Activated CD4-positive, CD25-positive, alpha-beta regulatory T cell treated with anti-CD3 and anti-CD28 coated beads, Interleukin-2, amount 50 U/mL, for 16 hours (primary cell): ENCODE results near the gene METTL26.

ENCODE experiments used
- DNase-seq: peaks from one replicate; pipeline ENCODE4 v3.0.0-alpha.2; 2020; ENCODE audit warnings: low read depth, low spot score

METTL26 gene

GRCh38 chr16:674968-675883 lies 39.1 kb upstream of the METTL26 start, which contains the start of gene RHBDL1:
TSS of gene RHBDL1 (plus strand) at chr16:675671. CDS start at chr16:675791, 120 bp downstream.
- DNase-seq: no peak

- no peak for DNase-seq
Observed at GRCh38 chr16:674214-674881, 38.2 kb upstream of the METTL26 start.

GRCh38 chr16:673399-673991 lies 37.4 kb upstream of the METTL26 start:
- no peak for DNase-seq

- DNase-seq: no peak
Observed at GRCh38 chr16:672851-673250, 36.7 kb upstream of the METTL26 start.

- DNase-seq: no peak
Observed at GRCh38 chr16:672371-672770, 36.3 kb upstream of the METTL26 start.

GRCh38 chr16:671353-672131 lies 35.4 kb upstream of the METTL26 start:
- no peak for DNase-seq

- DNase-seq: no peak
Observed at GRCh38 chr16:670485-671352, 34.6 kb upstream of the METTL26 start.

GRCh38 chr16:669666-670065 lies 33.6 kb upstream of the METTL26 start:
- DNase-seq: no peak

GRCh38 chr16:668519-669171 lies 32.5 kb upstream of the METTL26 start:
- DNase-seq: no peak

- DNase-seq: peak; percentile 86
Observed at GRCh38 chr16:667780-668518, 31.8 kb upstream of the METTL26 start, which contains the start of gene RHOT2. TSS of gene RHOT2 (plus strand) at chr16:668132. CDS start at chr16:668200, 68 bp downstream.

GRCh38 chr16:667113-667779 lies 31.1 kb upstream of the METTL26 start:
- no peak for DNase-seq

GRCh38 chr16:666572-666971 lies 30.5 kb upstream of the METTL26 start:
- no peak for DNase-seq

- no peak for DNase-seq
Observed at GRCh38 chr16:662597-662996, 26.5 kb upstream of the METTL26 start.

- DNase-seq: no peak
Observed at GRCh38 chr16:662095-662494, 26.0 kb upstream of the METTL26 start.

- DNase-seq: no peak
Observed at GRCh38 chr16:661184-661821, 25.2 kb upstream of the METTL26 start.

- DNase-seq: no peak
Observed at GRCh38 chr16:660459-661183, 24.5 kb upstream of the METTL26 start.

- DNase-seq: no peak
Observed at GRCh38 chr16:660132-660458, 24.0 kb upstream of the METTL26 start.

- no peak for DNase-seq
Observed at GRCh38 chr16:659618-660017, 23.5 kb upstream of the METTL26 start.
